GM06990 (cell line): Measurements from ENCODE around the gene CAMK1D.
"Not testable (repeated sequence)": the region's sequence is repeated elsewhere in the genome, so short reads cannot be mapped to it uniquely, and the experiment has no call there.

Source experiments
- DNase-seq: peaks from one replicate; pipeline ENCODE4 v3.0.0-alpha.2; 2011; ENCODE audit not compliant: insufficient read length; ENCODE audit errors: extremely low read depth
- H3K27me3 ChIP-seq: replicated peaks from 2 replicates; pipeline ENCODE4 v1.6.0; 2011; ENCODE audit warnings: low read length; ENCODE audit not compliant: control insufficient read depth, insufficient read depth
- H3K36me3 ChIP-seq: 2 replicates; pipeline ENCODE4 v1.5.1; 2011; ENCODE audit warnings: low read length; ENCODE audit not compliant: control insufficient read depth, insufficient read depth
- H3K4me3 ChIP-seq: replicated peaks from 2 replicates; pipeline ENCODE4 v1.5.1; 2011; ENCODE audit warnings: low read depth, mild to moderate bottlenecking, control low read depth, low read length
- TF ChIP-seq, protein P1 (sequence below): IDR thresholded peaks from 2 replicates; pipeline ENCODE4 v1.5.1; 2011; ENCODE audit warnings: low read length, control low read depth, mild to moderate bottlenecking, inconsistent platforms; ENCODE audit not compliant: insufficient read depth, poor library complexity, severe bottlenecking

The CAMK1D gene

DNA sequence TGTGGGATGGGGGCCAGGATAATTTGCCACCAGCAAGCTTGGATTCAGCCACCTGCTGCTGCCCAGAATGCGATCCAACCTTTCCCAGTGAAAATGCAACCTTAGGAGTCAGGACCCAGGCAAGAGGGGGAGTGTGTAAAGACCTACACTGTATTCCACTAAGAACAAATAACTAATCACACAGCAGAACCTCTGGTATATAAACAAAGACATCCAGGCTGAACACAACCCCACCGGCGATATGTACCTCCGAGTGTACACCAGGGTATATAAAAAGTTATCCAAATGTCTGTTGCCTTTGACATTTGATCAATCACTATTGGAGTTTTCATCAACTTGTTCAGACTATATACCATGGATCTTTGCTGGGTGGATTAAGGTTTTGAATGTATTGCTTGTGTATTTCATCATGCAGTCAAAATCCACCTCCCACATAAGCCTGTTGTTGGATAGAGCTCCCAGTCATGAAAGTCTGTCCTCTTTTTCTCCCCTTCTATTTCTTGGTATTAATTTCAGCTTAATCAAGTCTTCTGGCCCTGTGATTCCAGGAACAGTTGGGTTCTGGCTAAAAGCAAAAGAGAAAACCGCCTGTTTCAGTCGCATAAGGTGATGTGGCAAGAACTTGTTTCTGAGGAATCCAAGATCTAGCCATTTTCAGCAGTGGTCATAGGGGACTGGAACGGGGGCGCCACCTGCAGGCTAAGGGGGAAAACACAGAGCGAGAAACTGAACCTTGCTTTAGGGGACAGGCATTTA is 361.4 kb downstream of the CAMK1D start:
- TF ChIP-seq, protein P1, sequence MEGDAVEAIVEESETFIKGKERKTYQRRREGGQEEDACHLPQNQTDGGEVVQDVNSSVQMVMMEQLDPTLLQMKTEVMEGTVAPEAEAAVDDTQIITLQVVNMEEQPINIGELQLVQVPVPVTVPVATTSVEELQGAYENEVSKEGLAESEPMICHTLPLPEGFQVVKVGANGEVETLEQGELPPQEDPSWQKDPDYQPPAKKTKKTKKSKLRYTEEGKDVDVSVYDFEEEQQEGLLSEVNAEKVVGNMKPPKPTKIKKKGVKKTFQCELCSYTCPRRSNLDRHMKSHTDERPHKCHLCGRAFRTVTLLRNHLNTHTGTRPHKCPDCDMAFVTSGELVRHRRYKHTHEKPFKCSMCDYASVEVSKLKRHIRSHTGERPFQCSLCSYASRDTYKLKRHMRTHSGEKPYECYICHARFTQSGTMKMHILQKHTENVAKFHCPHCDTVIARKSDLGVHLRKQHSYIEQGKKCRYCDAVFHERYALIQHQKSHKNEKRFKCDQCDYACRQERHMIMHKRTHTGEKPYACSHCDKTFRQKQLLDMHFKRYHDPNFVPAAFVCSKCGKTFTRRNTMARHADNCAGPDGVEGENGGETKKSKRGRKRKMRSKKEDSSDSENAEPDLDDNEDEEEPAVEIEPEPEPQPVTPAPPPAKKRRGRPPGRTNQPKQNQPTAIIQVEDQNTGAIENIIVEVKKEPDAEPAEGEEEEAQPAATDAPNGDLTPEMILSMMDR = peak; percentile 97
- H3K27me3 ChIP-seq = no peaks in the 10 kb centered on the region
- H3K36me3 ChIP-seq = no peaks in the 10 kb centered on the region; the same call in 1 of the 2 replicates
- DNase-seq = peak; percentile 50
- no peak overlapping the region for H3K4me3 ChIP-seq

- no peaks in the 10 kb centered on the region for H3K27me3 ChIP-seq
- no peaks in the 10 kb centered on the region; the same call in 1 of the 2 replicates for H3K36me3 ChIP-seq
- no peak overlapping the region for H3K4me3 ChIP-seq
- DNase-seq = no peak
- TF ChIP-seq, protein P1 = no peak
Observed at GRCh38 chr10:12711350-12711708, 362.0 kb downstream of the CAMK1D start.

- no peak overlapping the region for H3K4me3 ChIP-seq
- TF ChIP-seq, protein P1 = no peak
- DNase-seq = no peak
- H3K36me3 ChIP-seq = no peaks in the 10 kb centered on the region; the same call in 1 of the 2 replicates
- H3K27me3 ChIP-seq = no peaks in the 10 kb centered on the region
Observed at GRCh38 chr10:12712293-12712983, 363.1 kb downstream of the CAMK1D start.

DNA sequence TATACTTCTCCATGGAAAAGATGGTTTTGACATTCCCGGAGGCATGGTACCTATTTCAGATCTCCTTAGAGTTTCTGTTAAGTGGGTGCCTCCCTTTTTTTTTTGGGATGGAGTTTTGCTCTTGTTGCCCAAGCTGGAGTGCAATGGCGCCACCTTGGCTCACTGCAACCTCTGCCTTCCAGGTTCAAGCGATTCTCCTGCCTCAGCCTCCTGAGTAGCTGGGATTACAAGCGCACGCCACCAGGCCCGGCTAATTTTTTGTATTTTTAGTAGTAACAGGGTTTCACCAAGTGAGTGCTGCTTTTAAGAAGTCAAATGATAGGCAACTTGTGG is 363.6 kb downstream of the CAMK1D start:
- not testable (repeated sequence) for H3K4me3 ChIP-seq, H3K27me3 ChIP-seq, DNase-seq, H3K36me3 ChIP-seq

DNA sequence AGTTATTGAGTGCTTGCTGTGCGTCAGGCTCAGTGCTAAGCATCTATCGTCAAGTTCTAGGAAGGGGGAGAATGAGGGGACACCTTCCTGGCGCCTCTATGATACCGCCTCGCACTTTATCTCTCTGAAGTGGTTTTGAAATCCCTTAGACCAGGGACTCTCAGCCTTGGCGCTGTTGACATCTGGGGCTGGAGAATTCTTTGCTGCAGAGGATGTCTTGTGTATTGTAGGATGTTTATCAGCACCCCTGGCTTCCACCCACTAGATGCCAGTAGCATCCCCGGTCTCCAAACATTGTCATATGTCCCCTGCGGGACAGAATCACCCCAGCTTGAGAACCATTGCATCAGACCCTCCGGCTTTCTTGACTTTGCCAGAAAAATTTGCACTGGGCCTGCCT is 366.7 kb downstream of the CAMK1D start:
- no peak for DNase-seq
- TF ChIP-seq, protein P1 = no peak
- H3K36me3 ChIP-seq = no peaks in the 10 kb centered on the region; the same call in none of the 2 replicates
- no peaks in the 10 kb centered on the region for H3K27me3 ChIP-seq
- no peak overlapping the region for H3K4me3 ChIP-seq

DNA sequence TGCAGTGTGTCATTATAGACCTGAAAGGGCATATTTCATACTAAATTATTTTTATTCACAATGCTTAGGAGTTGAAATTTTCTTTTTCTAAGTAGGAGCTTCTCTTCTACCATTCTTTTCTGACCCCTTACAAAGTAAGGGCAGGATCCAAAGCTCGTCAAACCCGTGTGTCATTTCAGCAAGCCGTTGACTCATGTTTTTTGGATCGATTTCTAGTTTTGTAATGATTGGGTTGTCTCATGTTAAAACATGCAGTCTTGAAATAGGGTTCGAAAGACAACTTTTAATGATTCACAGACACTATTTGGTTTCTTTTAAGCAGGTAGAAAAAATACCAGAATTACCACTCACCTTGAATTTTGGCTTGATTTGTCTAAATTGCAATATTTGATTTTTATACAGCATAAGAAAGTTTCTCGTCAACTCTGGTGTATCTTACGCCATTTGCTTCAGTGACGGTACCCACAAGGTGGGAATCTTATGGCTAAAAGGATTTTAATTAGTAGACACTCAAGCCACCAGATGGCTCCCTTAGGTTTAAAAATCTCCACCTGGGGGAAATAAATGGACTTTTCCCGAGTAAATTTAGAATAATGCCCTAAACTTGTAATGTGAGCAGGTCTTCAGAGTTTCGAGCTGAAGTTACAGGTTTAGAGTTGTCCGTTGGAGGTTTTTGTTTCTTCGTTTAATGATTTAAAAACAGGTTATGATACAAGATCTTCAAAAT is 368.8 kb downstream of the CAMK1D start:
- TF ChIP-seq, protein P1 = no peak
- no peak for DNase-seq
- no peaks in the 10 kb centered on the region; the same call in 1 of the 2 replicates for H3K36me3 ChIP-seq
- H3K27me3 ChIP-seq = no peaks in the 10 kb centered on the region
- H3K4me3 ChIP-seq = no peak overlapping the region
